Measurements from ENCODE around the gene NCKAP5. TPM values are rescaled to one million over a fixed set of nuclear protein-coding genes. Genes with fewer than 3 reads are reported as not detected.

Gene NCKAP5
- total and polyA plus RNA-seq, 4 donors: 0.57 to 2.8 (median 2.4) TPM

DNA sequence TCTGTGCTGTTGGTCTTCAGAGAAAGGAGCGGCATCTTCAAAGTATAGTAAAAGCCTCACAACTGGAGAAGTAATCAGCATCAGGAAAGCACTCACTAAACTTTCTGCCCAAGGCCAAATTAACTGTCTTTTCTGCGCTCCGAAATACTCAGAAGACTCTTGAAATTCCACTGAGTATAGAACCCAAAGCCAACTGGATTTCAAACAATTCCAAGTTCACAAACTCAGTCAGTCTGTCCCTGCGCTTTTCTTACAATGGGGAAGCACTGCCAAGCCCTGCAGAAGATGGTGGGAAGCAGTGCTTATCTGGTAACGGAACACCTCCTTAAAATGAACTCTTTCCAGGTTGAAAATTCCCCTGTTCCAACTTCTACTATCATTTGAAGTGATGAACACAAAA lies 193.5 kb downstream of the NCKAP5 start (continued):
- TF ChIP-seq, protein P1, sequence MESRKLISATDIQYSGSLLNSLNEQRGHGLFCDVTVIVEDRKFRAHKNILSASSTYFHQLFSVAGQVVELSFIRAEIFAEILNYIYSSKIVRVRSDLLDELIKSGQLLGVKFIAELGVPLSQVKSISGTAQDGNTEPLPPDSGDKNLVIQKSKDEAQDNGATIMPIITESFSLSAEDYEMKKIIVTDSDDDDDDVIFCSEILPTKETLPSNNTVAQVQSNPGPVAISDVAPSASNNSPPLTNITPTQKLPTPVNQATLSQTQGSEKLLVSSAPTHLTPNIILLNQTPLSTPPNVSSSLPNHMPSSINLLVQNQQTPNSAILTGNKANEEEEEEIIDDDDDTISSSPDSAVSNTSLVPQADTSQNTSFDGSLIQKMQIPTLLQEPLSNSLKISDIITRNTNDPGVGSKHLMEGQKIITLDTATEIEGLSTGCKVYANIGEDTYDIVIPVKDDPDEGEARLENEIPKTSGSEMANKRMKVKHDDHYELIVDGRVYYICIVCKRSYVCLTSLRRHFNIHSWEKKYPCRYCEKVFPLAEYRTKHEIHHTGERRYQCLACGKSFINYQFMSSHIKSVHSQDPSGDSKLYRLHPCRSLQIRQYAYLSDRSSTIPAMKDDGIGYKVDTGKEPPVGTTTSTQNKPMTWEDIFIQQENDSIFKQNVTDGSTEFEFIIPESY (IDR thresholded peaks at IDR 0.05): no peak
- TF ChIP-seq HNF4G (IDR thresholded peaks at IDR 0.05) (no peak), FOXA2 (IDR thresholded peaks at IDR 0.05) (no peak), RXRA (IDR thresholded peaks at IDR 0.05) (no peak), TAF1 (conservative IDR thresholded peaks at IDR 0.05) (no peak)
- TF ChIP-seq, protein P2, sequence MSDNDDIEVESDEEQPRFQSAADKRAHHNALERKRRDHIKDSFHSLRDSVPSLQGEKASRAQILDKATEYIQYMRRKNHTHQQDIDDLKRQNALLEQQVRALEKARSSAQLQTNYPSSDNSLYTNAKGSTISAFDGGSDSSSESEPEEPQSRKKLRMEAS (IDR thresholded peaks at IDR 0.05): no peak
- TF ChIP-seq, protein P3, sequence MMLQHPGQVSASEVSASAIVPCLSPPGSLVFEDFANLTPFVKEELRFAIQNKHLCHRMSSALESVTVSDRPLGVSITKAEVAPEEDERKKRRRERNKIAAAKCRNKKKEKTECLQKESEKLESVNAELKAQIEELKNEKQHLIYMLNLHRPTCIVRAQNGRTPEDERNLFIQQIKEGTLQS (IDR thresholded peaks at IDR 0.05): no peak

DNA sequence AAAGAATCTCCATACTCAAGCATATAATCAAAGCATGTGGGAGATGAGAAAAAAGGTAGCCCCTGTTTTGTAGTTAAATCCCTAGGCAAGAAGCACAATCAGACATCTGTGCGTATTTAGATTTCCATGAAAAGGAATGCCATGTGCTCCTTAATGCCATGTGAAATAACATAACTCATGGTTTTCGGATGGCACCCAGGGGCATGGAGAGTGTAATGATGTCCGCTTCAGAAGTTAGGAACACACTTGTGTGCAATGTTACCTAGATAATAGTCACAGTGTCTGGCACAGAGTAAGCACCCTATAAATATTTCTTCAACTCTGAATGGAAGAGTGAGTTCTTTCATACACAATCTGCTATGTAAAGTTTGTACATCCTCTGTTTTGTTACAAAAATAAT lies 197.0 kb downstream of the NCKAP5 start:
- no peaks in the 10 kb centered on the region for H3K4me1 ChIP-seq (ENCODE audit: control insufficient read depth in 4 of 4, insufficient read depth in 4 of 4, low read length in 3 of 4)
- 92% methylated on average over 3 of the region's 3 CpGs for WGBS
- H3K9me3 ChIP-seq (ENCODE audit: control insufficient read depth in 4 of 4, low read length in 3 of 4): no peaks in the 10 kb centered on the region
- no peak overlapping the region for H3K9ac ChIP-seq (ENCODE audit: low read depth in 1 of 2, low read length in 2 of 2)
- no peaks in the 10 kb centered on the region for H3K27me3 ChIP-seq (ENCODE audit: control insufficient read depth in 4 of 4, insufficient read depth in 4 of 4, low read length in 3 of 4)
- no peak for DNase-seq (ENCODE audit: low spot score)
- no peaks in the 10 kb centered on the region for H3K36me3 ChIP-seq (ENCODE audit: control insufficient read depth in 4 of 4, insufficient read depth in 3 of 4, low read depth in 1 of 4, low read length in 3 of 4)
- TF ChIP-seq JUND (IDR thresholded peaks at IDR 0.05): no peak
- TF ChIP-seq, protein P1 (IDR thresholded peaks at IDR 0.05): no peak
- TF ChIP-seq RAD21 (IDR thresholded peaks at IDR 0.05): no peak
- TF ChIP-seq HNF4G (IDR thresholded peaks at IDR 0.05): no peak
- TF ChIP-seq, protein P2 (IDR thresholded peaks at IDR 0.05): no peak
- TF ChIP-seq FOXA1 (IDR thresholded peaks at IDR 0.05): no peak
- TF ChIP-seq SP1 (IDR thresholded peaks at IDR 0.05): no peak
- no peak for TF ChIP-seq TAF1 (conservative IDR thresholded peaks at IDR 0.05)
- TF ChIP-seq GABPA (IDR thresholded peaks at IDR 0.05 in 1 of 2, conservative IDR thresholded peaks at IDR 0.05 in 1 of 2): no peak
- TF ChIP-seq, protein P4, sequence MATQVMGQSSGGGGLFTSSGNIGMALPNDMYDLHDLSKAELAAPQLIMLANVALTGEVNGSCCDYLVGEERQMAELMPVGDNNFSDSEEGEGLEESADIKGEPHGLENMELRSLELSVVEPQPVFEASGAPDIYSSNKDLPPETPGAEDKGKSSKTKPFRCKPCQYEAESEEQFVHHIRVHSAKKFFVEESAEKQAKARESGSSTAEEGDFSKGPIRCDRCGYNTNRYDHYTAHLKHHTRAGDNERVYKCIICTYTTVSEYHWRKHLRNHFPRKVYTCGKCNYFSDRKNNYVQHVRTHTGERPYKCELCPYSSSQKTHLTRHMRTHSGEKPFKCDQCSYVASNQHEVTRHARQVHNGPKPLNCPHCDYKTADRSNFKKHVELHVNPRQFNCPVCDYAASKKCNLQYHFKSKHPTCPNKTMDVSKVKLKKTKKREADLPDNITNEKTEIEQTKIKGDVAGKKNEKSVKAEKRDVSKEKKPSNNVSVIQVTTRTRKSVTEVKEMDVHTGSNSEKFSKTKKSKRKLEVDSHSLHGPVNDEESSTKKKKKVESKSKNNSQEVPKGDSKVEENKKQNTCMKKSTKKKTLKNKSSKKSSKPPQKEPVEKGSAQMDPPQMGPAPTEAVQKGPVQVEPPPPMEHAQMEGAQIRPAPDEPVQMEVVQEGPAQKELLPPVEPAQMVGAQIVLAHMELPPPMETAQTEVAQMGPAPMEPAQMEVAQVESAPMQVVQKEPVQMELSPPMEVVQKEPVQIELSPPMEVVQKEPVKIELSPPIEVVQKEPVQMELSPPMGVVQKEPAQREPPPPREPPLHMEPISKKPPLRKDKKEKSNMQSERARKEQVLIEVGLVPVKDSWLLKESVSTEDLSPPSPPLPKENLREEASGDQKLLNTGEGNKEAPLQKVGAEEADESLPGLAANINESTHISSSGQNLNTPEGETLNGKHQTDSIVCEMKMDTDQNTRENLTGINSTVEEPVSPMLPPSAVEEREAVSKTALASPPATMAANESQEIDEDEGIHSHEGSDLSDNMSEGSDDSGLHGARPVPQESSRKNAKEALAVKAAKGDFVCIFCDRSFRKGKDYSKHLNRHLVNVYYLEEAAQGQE (IDR thresholded peaks at IDR 0.05): no peak
- no peak for TF ChIP-seq RXRA (IDR thresholded peaks at IDR 0.05)
- TF ChIP-seq NR2F2 (IDR thresholded peaks at IDR 0.05): no peak
- TF ChIP-seq, protein P3 (IDR thresholded peaks at IDR 0.05): no peak
- no peak for TF ChIP-seq HNF4A (conservative IDR thresholded peaks at IDR 0.05)
- TF ChIP-seq FOXA2 (IDR thresholded peaks at IDR 0.05): no peak
- no peak for TF ChIP-seq EGR1 (IDR thresholded peaks at IDR 0.05; ENCODE audit: low read depth in 2 of 2)
- H3K27ac ChIP-seq (ENCODE audit: low read depth in 1 of 2, low read length in 2 of 2): no peak overlapping the region
- no peak overlapping the region for H3K4me3 ChIP-seq (ENCODE audit: low read depth in 1 of 3, low read length in 3 of 3)
